ENCODE results near the gene RASA1.
"Not testable (repeated sequence)": the region's sequence is repeated elsewhere in the genome, so short reads cannot be mapped to it uniquely, and the experiment has no call there.

The RASA1 gene

DNA sequence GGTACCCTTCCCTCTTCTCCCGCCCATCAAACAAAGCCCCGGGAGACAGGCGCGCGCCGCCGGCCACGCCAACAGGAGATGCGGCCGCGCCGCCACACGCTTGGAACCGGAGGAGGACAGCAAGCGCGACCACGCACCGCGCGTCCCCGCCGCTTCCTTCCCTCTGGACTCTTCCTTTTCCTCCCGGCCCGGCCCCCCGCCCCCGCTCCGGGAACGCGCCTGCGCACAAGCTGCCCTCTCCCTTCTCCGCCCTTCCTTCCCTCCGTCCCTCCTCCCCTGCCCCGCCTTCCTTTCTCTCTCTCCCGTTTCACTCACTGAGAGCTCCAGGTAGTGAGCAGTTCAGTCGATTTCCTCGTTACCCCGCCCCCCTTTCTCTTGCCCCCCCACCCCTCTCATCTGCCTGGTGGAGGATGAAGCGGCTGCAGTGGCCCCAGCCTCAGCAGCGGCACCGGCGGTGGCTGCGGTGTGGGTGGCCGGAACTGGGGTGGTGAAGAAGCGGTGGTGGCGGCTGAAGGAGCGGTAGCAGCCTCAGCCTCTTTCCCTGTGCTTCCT lies at the start of gene RASA1:
TSS of gene RASA1 (plus strand) at position 310 of the 552 bp plus-strand sequence. CDS start 569 bp downstream, outside the sequence.
- DNase-seq = peak; percentile 92

DNA sequence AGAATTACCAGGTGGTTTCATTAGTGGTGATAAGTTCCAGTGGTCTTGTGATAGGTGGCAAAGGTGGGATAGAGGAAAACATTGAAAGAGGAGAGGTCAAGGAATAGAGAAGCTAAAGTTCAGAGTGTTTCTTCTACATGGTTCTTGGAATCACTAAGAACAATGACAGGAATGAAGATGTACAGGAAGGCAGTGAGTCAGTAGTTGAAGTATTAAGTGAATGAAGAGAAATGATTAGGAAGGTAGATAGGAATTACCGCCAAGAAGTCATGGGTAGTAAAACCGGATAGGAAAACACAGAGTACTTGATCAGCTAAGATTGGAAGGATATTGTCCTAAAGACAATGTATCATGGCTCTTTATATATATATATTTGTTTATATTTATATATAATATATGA lies 37.9 kb upstream of the RASA1 start:
- peak; percentile 41 for DNase-seq

- DNase-seq = no peak
These were observed 36.5 kb upstream of the RASA1 start for GRCh38 chr5:87231037-87231808.

GRCh38 chr5:87233143-87233542 lies 34.5 kb upstream of the RASA1 start:
- no peak for DNase-seq

DNA sequence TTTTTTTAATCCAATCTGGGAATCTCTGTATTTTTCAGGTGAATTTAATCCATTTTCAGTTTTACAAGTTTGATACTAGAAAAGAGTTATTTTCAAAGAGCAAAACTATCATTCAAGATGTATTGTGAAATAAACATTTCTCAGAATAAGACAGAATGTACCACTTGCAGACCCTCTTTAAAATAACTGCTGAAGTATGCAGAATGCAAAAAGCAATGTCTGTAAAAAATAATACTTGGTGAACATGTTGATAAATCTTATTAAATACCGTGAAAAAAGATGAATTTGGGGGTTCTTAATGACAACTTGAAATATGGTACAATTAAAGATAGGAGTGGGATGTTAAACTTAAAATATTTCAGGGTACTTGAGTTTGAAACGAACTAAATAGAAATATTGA lies 26.1 kb upstream of the RASA1 start:
- DNase-seq = no peak

GRCh38 chr5:87242242-87242641 lies 25.4 kb upstream of the RASA1 start:
- no peak for DNase-seq

DNA sequence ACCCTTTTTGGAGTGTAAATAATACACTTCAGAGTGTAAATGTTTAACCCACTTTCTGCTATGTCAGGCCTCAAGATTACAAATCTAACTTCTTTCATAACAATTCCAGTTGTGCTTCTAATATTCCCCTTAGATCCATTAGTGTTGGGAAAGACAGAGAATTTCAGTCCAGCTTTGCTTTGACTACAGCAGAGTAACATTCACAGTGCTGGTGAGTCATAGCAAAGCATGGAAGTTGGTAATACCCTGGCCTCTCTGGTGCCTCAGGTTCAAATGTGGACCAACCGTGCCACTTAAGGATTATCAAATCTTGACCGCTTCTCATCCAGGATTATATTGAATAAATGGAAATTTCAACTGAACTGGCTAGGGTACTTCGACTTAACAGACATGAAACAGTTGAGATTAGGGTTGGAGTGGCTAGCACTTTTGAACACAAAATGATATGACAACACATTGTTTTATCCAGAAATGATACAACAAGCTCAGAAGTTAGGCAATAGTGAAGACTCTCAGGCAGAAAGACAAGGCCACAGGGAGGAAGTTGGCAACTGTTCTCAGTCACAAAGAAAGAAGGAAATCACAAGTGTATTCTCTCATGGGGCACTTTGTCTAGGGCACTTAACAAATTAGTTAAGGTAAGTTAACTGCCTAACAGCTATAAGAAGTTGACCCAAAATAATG lies 24.4 kb upstream of the RASA1 start:
- DNase-seq = peak; percentile 63

DNA sequence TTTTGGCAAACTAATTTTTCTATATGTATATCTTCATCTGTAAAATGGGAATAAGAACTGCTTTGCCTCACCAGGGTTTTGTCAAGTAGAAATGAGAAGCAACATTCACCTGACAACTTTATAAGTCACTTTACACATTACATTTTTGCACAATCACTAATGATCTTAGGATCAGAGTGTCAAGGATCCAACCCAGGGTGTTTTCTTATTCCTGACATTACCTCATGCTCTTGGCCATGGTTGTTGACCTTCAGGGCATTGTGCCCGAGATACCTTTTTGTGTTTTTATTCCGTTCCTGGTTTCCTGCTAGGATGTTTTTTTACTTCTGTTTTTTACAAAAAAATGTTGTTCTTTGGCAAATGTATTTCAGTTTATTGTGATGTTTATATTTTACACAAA lies 22.2 kb upstream of the RASA1 start:
- no peak for DNase-seq

DNA sequence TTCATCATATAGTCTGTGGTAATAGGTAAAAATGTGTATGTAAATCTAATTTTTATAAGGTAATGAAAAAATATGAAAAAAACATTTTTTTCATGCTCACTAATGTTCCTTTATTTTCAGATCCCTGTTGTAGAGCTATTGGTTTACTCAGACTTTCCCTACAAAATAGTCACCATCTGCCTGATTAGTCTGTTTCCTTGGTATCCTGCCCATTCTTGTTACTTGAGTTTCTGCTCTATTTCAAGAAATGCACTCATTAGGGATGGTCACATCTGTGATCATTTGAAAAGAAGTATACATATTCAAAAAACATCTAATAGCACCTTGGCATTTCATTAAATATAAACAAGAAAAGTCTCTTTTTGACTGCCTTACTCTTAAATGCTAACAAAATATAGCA lies 21.6 kb upstream of the RASA1 start:
- no peak for DNase-seq

DNA sequence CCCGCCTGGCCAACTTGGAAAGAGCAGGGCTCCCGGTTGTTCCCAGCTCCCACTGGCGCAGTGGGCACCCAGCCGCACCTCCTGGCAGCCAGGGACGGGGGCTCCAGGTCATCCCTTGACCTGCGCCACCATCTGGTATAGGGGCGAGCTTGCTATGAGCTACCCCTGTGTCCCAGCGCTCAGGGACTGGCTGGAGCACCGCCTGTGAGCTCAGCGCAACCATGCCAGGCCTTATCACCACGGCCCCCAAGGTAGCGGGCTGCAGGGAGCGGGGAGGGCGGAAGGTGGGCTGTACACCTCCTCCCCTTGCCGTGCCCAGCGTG lies 15.4 kb upstream of the RASA1 start:
- no peak for DNase-seq

DNA sequence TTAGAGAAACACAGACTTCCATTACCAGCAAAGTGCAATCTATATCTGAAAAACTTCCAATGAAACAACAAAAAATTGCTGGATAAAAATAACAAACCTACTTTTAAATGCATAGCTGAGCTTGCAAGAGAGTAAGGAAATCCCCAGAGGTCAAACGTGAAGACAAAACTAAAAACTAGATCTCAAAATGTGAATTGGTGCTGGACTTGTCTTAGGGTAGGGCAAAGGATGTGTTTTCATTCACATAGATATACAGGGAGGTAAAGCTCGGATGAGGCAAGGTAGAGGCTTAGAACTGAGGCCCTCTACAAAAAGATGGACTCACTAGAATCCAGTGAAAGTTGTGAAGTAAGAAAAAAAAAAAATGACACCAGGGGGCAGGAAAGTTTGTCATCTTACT lies 13.6 kb upstream of the RASA1 start:
- no peak for DNase-seq

DNA sequence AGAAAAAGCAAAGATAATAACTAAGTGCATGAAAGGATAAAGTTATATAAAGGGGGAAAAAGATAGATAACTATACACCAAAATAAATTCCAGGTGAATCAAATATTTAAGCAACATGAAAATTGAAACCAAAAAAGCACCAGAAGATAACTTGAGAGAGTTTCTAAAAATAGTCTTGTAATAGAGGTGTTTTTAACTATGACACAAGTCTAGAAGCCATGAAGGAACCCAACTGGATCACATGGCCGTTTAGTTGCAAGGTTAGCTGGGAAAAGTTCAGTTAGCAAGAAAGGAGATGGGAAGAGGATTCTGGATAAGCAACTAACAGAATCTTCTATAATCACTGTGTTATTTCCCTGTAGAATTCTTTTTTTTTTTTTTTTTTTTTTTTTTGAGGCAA lies 9.2 kb upstream of the RASA1 start:
- DNase-seq = no peak

GRCh38 chr5:87260604-87261192 lies 7.0 kb upstream of the RASA1 start:
- DNase-seq = no peak

DNA sequence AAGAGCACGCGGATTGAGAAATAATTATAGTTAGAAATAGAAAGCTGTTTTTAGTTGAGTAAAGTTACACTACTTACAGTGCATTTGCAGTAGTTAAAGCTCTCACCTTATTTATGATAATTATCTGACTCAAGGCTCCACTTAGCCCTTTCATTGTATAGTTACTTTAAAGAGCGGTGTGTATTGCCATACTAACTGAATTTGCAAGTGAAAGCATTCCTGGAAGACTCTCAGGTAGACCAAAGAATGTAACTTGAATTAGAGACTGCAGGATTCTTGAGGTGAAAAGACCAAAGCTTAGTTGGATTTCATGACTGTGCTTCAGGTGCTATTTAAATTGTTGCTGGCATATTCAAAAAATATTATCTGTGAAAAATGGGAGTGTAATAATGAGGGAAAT lies 4.2 kb upstream of the RASA1 start:
- DNase-seq = no peak

DNA sequence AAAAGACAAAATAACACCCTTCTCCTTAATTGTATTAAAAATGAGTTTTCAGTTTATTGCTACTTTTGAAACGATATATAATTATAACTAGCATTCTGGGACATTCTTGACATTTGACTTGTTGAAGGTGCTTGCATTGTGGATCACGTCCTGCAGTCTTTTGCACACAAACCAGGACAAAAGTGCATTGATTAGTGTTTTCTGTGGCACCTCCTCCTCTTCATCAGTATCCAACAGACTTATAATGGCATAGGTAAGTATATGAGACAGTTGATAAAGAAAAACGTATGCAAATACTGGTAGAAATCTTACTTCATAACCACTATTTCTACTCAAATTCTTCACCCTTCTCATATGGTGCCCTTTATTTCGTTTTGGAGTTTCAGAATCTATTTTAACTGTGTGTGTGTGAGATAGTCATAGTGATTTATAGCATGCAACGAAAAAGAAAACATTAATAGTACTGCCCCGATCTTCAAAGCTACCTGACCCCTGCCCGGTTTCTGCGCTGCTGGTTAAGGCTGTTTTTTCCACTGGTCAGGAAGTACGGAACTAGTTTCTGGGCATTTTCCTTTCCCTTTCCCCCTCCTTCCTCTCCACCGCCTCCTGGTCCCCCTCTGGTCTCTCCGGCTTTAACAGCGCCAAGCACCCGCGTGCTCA lies 639 bp upstream of the RASA1 start:
- no peak for DNase-seq

GRCh38 chr5:87268126-87268969 lies 665 bp downstream of the RASA1 start:
- no peak for DNase-seq

- no peak for DNase-seq
These were observed 1.3 kb downstream of the RASA1 start for GRCh38 chr5:87268970-87269377.

DNA sequence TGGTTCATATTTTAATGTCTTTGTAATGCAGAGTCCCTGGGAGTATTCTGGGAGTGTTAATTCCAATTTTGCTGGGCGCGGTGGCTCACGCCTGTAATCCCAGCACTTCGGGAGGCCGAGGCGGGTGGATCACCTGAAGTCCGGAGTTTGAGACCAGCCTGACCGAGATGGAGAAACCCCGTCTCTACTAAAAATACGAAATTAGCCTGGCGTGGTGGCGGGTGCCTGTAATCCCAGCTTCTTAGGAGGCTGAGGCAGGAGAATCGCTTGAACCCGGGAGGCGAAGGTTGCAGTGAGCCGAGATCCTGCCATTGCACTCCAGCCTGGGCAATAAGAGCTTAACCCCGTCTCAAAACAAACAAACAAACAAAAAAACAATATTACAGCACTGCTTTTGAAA lies 3.2 kb downstream of the RASA1 start:
- DNase-seq = not testable (repeated sequence)

DNA sequence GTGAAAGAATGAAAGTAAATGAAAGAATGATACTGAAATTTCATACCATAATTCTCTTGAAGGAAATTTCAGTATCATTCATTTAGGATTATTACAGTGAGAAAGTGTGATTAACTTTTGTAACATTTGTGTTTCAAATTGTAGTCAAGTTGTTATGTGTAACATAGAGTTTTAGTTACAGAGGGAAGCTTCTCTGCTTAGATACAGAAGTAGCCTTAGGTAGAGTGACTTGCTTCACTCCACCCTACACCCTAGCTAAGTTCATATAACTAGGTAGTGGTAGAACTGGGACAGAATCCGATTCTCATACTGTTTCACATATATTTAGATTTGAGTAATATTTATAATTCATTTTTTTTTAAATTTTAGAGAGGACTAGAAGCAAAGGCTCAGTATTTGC lies 9.0 kb downstream of the RASA1 start:
- no peak for DNase-seq

GRCh38 chr5:87277279-87277835 lies 9.7 kb downstream of the RASA1 start:
- peak; percentile 29 for DNase-seq

DNA sequence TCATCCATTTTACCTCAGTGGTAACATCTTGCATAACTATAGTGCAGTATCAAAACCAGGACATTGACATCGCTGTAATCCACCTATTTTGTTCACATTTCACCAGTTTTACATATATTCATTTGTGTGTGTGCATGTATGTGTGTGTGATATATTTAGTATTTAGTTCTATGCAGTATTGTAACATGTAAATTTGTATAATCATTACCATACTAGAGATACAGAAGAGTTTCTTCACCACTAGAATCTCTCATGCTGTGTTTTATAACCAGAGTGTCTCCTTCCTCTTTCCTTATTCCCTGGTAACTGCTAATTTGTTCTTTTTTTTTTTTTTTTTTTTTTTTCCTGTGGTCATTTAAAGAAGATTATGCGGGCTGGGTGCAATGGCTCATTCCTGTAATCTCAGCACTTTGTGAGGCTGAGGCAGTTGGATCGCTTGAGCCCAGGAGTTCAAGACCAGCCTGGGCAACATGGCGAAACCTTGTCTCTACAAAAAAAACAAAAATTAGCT lies 11.0 kb downstream of the RASA1 start:
- DNase-seq = no peak

DNA sequence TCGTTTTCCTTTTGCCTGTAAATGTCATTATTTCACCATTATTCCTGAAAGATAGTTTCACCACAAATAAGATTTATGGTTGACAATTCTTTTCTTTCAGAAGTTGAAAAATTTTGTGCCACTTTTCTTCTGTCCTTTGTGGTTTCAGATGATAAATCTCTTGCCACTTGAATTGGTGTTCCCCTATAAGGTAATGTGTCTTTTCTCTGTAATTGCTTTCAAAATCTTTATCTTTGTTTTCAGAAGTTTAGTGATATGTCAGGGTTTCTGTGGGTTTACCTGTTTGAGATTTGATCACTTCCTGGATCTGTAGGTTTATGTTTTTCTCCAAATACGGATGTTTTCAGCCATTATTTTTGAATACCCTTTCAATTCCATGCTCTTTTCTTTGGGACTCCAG lies 14.6 kb downstream of the RASA1 start:
- no peak for DNase-seq

Measured in fibroblast of upper back skin (primary cell).